Measurements from ENCODE around the gene CDK5RAP3.

The CDK5RAP3 gene

GRCh38 chr17:48026502-48027321 lies 55.8 kb downstream of the CDK5RAP3 start (continued):
- TF ChIP-seq INSM2 (tag by site-specific recombination; IDR thresholded peaks at IDR 0.05) (no peak), ZNF514 (tag by site-specific recombination; IDR thresholded peaks at IDR 0.05) (no peak), ZNF549 (tag by site-specific recombination; IDR thresholded peaks at IDR 0.05) (no peak), ZNF626 (tag by site-specific recombination; IDR thresholded peaks at IDR 0.05) (no peak), ZNF701 (tag by site-specific recombination; IDR thresholded peaks at IDR 0.05) (no peak), OVOL3 (tag by site-specific recombination; IDR thresholded peaks at IDR 0.05) (no peak), ZNF24 (tag by site-specific recombination; IDR thresholded peaks at IDR 0.05) (0 out of 2 replicates have a peak, but pooled peaks have one; percentile 20), REPIN1 (tag by site-specific recombination; IDR thresholded peaks at IDR 0.05; ENCODE audit: low read depth) (no peak), ZNF169 (tag by site-specific recombination; IDR thresholded peaks at IDR 0.05) (no peak), ZNF341 (tag by site-specific recombination; IDR thresholded peaks at IDR 0.05; ENCODE audit: low read depth) (no peak), ZNF624 (tag by site-specific recombination; IDR thresholded peaks at IDR 0.05) (no peak), ZNF654 (tag by site-specific recombination; IDR thresholded peaks at IDR 0.05; ENCODE audit: low read depth) (peak; percentile 96), ZNF776 (tag by site-specific recombination; IDR thresholded peaks at IDR 0.05; ENCODE audit: borderline replicate concordance) (no peak), SCRT1 (tag by site-specific recombination; IDR thresholded peaks at IDR 0.05; ENCODE audit: borderline replicate concordance) (no peak), SCRT2 (tag by site-specific recombination; IDR thresholded peaks at IDR 0.05) (peak; percentile 67; the same call in 1 of the 2 replicates), ZNF146 (tag by site-specific recombination; IDR thresholded peaks at IDR 0.05) (no peak), IKZF3 (tag by site-specific recombination; IDR thresholded peaks at IDR 0.05) (no peak), ZNF391 (tag by site-specific recombination; IDR thresholded peaks at IDR 0.05; ENCODE audit: borderline replicate concordance, low read depth) (no peak), ZNF623 (tag by site-specific recombination; IDR thresholded peaks at IDR 0.05) (no peak), MYNN (tag by site-specific recombination; IDR thresholded peaks at IDR 0.05; ENCODE audit: borderline replicate concordance) (no peak), ZNF548 (tag by site-specific recombination; IDR thresholded peaks at IDR 0.05) (peak; percentile 74; the same call in 1 of the 2 replicates), BCL6B (tag by site-specific recombination; IDR thresholded peaks at IDR 0.05) (no peak), ZNF510 (tag by site-specific recombination; IDR thresholded peaks at IDR 0.05; ENCODE audit: insufficient replicate concordance) (no peak), ZNF639 (tag by site-specific recombination; IDR thresholded peaks at IDR 0.05) (no peak), ZBTB49 (tag by site-specific recombination; IDR thresholded peaks at IDR 0.05; ENCODE audit: low read depth) (no peak), ZBTB11 (tag by site-specific recombination; conservative IDR thresholded peaks at IDR 0.05; ENCODE audit: low read depth) (no peak), ZNF558 (tag by site-specific recombination; IDR thresholded peaks at IDR 0.05) (no peak), ZNF501 (tag by site-specific recombination; IDR thresholded peaks at IDR 0.05) (peak; percentile 70; the same call in 1 of the 2 replicates), ZNF174 (tag by site-specific recombination; IDR thresholded peaks at IDR 0.05) (no peak), ZBTB21 (tag by site-specific recombination; IDR thresholded peaks at IDR 0.05) (no peak), ZSCAN30 (tag by site-specific recombination; IDR thresholded peaks at IDR 0.05) (peak; percentile 89)
